B cell (primary cell): ENCODE results near the gene CPB2. TPM values are rescaled to one million over a fixed set of nuclear protein-coding genes. Genes with fewer than 3 reads are reported as not detected.

Source experiments
- ATAC-seq: fragments of 200-7000 bp; cut with Tn5 transposase; one replicate; pipeline ENCODE4 v1.10.0; 2021; ENCODE audit warnings: low read depth, mild to moderate bottlenecking, moderate number of reproducible peaks, moderate library complexity
- CTCF ChIA-PET: fragments of 350-600 bp; sonication (Branson Sonifier 250); formaldehyde crosslinking; loops from one replicate; lab custom pipeline; 2021; ENCODE audit warnings: antibody characterized with exemption, inconsistent platforms; lab: Charles Lee
- POLR2A ChIA-PET: fragments of 350-600 bp; sonication (Branson Sonifier 250); formaldehyde crosslinking; loops from one replicate; lab custom pipeline; 2021; ENCODE audit warnings: antibody characterized with exemption; lab: Charles Lee
- DNase-seq: peaks from one replicate; pipeline ENCODE4 v3.0.0; 2013
- H2AFZ ChIP-seq: 2 replicates; pipeline ENCODE4 v1.6.1; 2012; ENCODE audit warnings: mild to moderate bottlenecking, low read depth, low read length; ENCODE audit not compliant: insufficient read depth, poor library complexity, severe bottlenecking
- H3K27ac ChIP-seq, 2 donors: 1 replicate in 1 of 2; 2 replicates in 1 of 2; pipeline ENCODE4 v1.5.1; 2012 to 2013; ENCODE audit warnings: low read length in 2 of 2, mild to moderate bottlenecking in 2 of 2, moderate library complexity in 1 of 2
- H3K27me3 ChIP-seq, 4 experiments: fragments of 200-600 bp in 1 of 4; sonication (generic) in 1 of 4; replicated peaks in 1 of 4; 1 replicate in 2 of 4; 2 replicates in 2 of 4; pipeline versions ENCODE4 v1.6.1 to v1.7.0; 2013 to 2016; ENCODE audit warnings: low read length in 3 of 4, mild to moderate bottlenecking in 2 of 4, mixed read lengths in 1 of 4, moderate library complexity in 1 of 4; ENCODE audit not compliant: insufficient read depth in 4 of 4, control insufficient read depth in 3 of 4; ENCODE audit errors: control extremely low read depth in 1 of 4
- H3K36me3 ChIP-seq, 2 experiments: replicated peaks in 1 of 2; 1 replicate in 1 of 2; 2 replicates in 1 of 2; pipeline versions ENCODE4 v1.6.1 to v1.7.1; 2013; ENCODE audit warnings: low read length in 1 of 2; ENCODE audit not compliant: insufficient read depth in 2 of 2, control insufficient read depth in 1 of 2; ENCODE audit errors: control extremely low read depth in 1 of 2, extremely low read depth in 1 of 2
- H3K4me1 ChIP-seq, 2 donors: fragments of 200-600 bp in 1 of 2; sonication (generic) in 1 of 2; 1 replicate in 1 of 2; 2 replicates in 1 of 2; pipeline versions ENCODE4 v1.5.1 to v1.6.1; 2013 to 2017; ENCODE audit warnings: low read length in 2 of 2; ENCODE audit not compliant: control insufficient read depth in 2 of 2, insufficient read depth in 2 of 2
- H3K4me2 ChIP-seq: replicated peaks from 2 replicates; pipeline ENCODE3; 2012; ENCODE audit warnings: mild to moderate bottlenecking, low read depth, low read length; ENCODE audit not compliant: poor library complexity, severe bottlenecking
- H3K4me3 ChIP-seq, 5 experiments: fragments of 200-600 bp in 1 of 5; sonication (generic) in 1 of 5; 1 replicate in 3 of 5; 2 replicates in 2 of 5; pipeline versions ENCODE4 v1.5.1 to v1.7.0; 2011 to 2016; ENCODE audit warnings: low read length in 4 of 5, mild to moderate bottlenecking in 4 of 5, low read depth in 2 of 5, control low read depth in 1 of 5, moderate library complexity in 1 of 5; ENCODE audit not compliant: insufficient read depth in 1 of 5; ENCODE audit errors: control extremely low read depth in 1 of 5, extremely low read depth in 1 of 5
- H3K79me2 ChIP-seq: fragments of 200-600 bp; sonication (generic); one replicate; pipeline ENCODE4 v1.6.0; 2016; ENCODE audit warnings: low read length; ENCODE audit not compliant: control insufficient read depth, insufficient read depth
- H3K9ac ChIP-seq: fragments of 200-600 bp; sonication (generic); 2 replicates; pipeline ENCODE4 v1.6.1; 2017; ENCODE audit warnings: mild to moderate bottlenecking, low read length, moderate library complexity
- H3K9me3 ChIP-seq, 3 donors: one replicate each; pipeline versions ENCODE4 v1.6.1 to v1.7.1; 2013; ENCODE audit warnings: low read length in 2 of 3; ENCODE audit not compliant: control insufficient read depth in 2 of 3, insufficient read depth in 1 of 3; ENCODE audit errors: control extremely low read depth in 1 of 3
- H4K20me1 ChIP-seq: 2 replicates; pipeline ENCODE4 v1.6.0; 2012; ENCODE audit warnings: mild to moderate bottlenecking, low read length; ENCODE audit not compliant: insufficient read depth, control insufficient read depth, poor library complexity, severe bottlenecking
- H3K27ac Mint-ChIP-seq: one replicate; pipeline ENCODE4 v1.8.0; 2021; ENCODE audit warnings: mixed read lengths
- H3K27me3 Mint-ChIP-seq: one replicate; pipeline ENCODE4 v1.8.0; 2021; ENCODE audit warnings: mixed read lengths
- H3K4me1 Mint-ChIP-seq: one replicate; pipeline ENCODE4 v1.8.0; 2021; ENCODE audit warnings: mixed read lengths
- H3K4me3 Mint-ChIP-seq: one replicate; pipeline ENCODE4 v1.8.0; 2021; ENCODE audit warnings: mixed read lengths
- H3K9me3 Mint-ChIP-seq: one replicate; pipeline ENCODE4 v1.8.0; 2022; ENCODE audit warnings: mixed read lengths; ENCODE audit not compliant: insufficient read depth
- CTCF ChIP-seq: fragments of 200-600 bp; IDR thresholded peaks from one replicate; pipeline ENCODE4 v1.8.0; 2022; ENCODE audit warnings: antibody characterized with exemption, mild to moderate bottlenecking
- EZH2 ChIP-seq: IDR thresholded peaks from 2 replicates; pipeline ENCODE4 v1.6.1; 2012; ENCODE audit warnings: borderline replicate concordance, low read depth, mild to moderate bottlenecking, moderate library complexity, low read length; ENCODE audit not compliant: insufficient read depth, poor library complexity, severe bottlenecking
- WGBS: methylation state at CpG from one replicate; pipeline ENCODE4 v1.1.5; 2013; ENCODE audit warnings: missing lambda C conversion rate; ENCODE audit not compliant: insufficient coverage; 5-methylcytosine and 5-hydroxymethylcytosine counted together
- intact Hi-C: fragments of 100-400 bp; cut with micrococcal nuclease; formaldehyde crosslinking; loops from one replicate; pipeline ENCODE4 v1.10.0; 2022
- polyA plus RNA-seq: library from polyadenylated mRNA; depleted of rRNA; stranded (reverse); fragments of >200 nt; gene quantifications from 2 replicates; pipeline ENCODE4 v1.2.3, GENCODE V29; 2012
- total RNA-seq, 2 donors: library from RNA; stranded (reverse); fragments of 120-200 nt in 1 of 2; gene quantifications; 1 replicate in 1 of 2; 2 replicates in 1 of 2; pipeline versions ENCODE4 v1.2.3 to v1.2.4, GENCODE V29; 2013 to 2022

CPB2 gene
- total and polyA plus RNA-seq, 2 donors (not counting 1 experiment from before 2014, with no cell fraction given), result not detected

- Histone ChIP-seq H3K4me2 (no peak overlapping the region), H3K4me3 (no peak overlapping the region), H3K9me3 (no peaks in the 10 kb centered on the region), H4K20me1 (no peaks in the 10 kb centered on the region), H3K79me2 (peaks cover 26% of the 10 kb centered on the region), H3K4me1 (no peaks in the 10 kb centered on the region), H3K27me3 (no peaks in the 10 kb centered on the region), H3K27ac (no peak overlapping the region), H2AFZ (no peak overlapping the region), H3K36me3 (peaks cover 16 to 47% of the 10 kb centered on the region in 2 experiments), H3K9ac (no peak overlapping the region)
- no peak for ATAC-seq
- H3K27ac Mint-ChIP-seq, result no peak overlapping the region
- H3K9me3 Mint-ChIP-seq, result no peaks in the 10 kb centered on the region
- ChIA-PET POLR2A (no interaction called here), CTCF (interaction anchor here (1.2 kb wide), 1 partner anchor 120 kb away, joined by 4 read pairs; no protein-coding TSS in a partner anchor)
- no peak overlapping the region for H3K4me3 Mint-ChIP-seq
- DNase-seq, result no peak
- no peaks in the 10 kb centered on the region for H3K27me3 Mint-ChIP-seq
- intact Hi-C loops, result no loop called here
- no CpG with 5 or more reads among the region's 6 CpGs for WGBS
- peaks cover 1% of the 10 kb centered on the region for H3K4me1 Mint-ChIP-seq
- TF ChIP-seq EZH2, result no peak
- TF ChIP-seq CTCF, result no peak
Observed at GRCh38 chr13:46039411-46040182, 65.2 kb downstream of the CPB2 start.

- H3K27ac Mint-ChIP-seq, result no peak overlapping the region
- no peak for DNase-seq
- ChIA-PET POLR2A (no interaction called here), CTCF (no interaction called here)
- no peak overlapping the region for H3K4me2 ChIP-seq
- H4K20me1 ChIP-seq, result no peaks in the 10 kb centered on the region
- TF ChIP-seq CTCF (no peak), EZH2 (no peak)
- H3K79me2 ChIP-seq, result peaks cover 18% of the 10 kb centered on the region
- no peaks in the 10 kb centered on the region for H3K4me1 ChIP-seq
- H3K27me3 ChIP-seq, result no peaks in the 10 kb centered on the region
- H3K9me3 ChIP-seq, result peaks cover 0 to 1% (median 0%) of the 10 kb centered on the region in 3 donors
- 100% methylated on average over 3 of the region's 4 CpGs for WGBS
- peaks cover 16 to 54% of the 10 kb centered on the region in 2 experiments for H3K36me3 ChIP-seq
- H3K9ac ChIP-seq, result no peak overlapping the region
- intact Hi-C loops, result no loop called here
- H3K4me1 Mint-ChIP-seq, result peaks cover 1% of the 10 kb centered on the region
- no peaks in the 10 kb centered on the region for H3K9me3 Mint-ChIP-seq
- no peak for ATAC-seq
- H3K27me3 Mint-ChIP-seq, result no peaks in the 10 kb centered on the region
- H3K4me3 Mint-ChIP-seq, result no peak overlapping the region
- H2AFZ ChIP-seq, result no peak overlapping the region
- H3K4me3 ChIP-seq, result no peak overlapping the region
- H3K27ac ChIP-seq, result no peak overlapping the region
Observed at GRCh38 chr13:46038296-46038695, 66.5 kb downstream of the CPB2 start.
